B cell (primary cell): ENCODE results near the gene PRM1. TPM values are rescaled to one million over a fixed set of nuclear protein-coding genes. Genes with fewer than 3 reads are reported as not detected.

ENCODE experiments used
- ATAC-seq: fragments of 200-7000 bp; cut with Tn5 transposase; one replicate; pipeline ENCODE4 v1.10.0; 2021; ENCODE audit warnings: low read depth, mild to moderate bottlenecking, moderate number of reproducible peaks, moderate library complexity
- CTCF ChIA-PET: fragments of 350-600 bp; sonication (Branson Sonifier 250); formaldehyde crosslinking; loops from one replicate; lab custom pipeline; 2021; ENCODE audit warnings: antibody characterized with exemption, inconsistent platforms; lab: Charles Lee
- POLR2A ChIA-PET: fragments of 350-600 bp; sonication (Branson Sonifier 250); formaldehyde crosslinking; loops from one replicate; lab custom pipeline; 2021; ENCODE audit warnings: antibody characterized with exemption; lab: Charles Lee
- DNase-seq: peaks from one replicate; pipeline ENCODE4 v3.0.0; 2013
- H2AFZ ChIP-seq: 2 replicates; pipeline ENCODE4 v1.6.1; 2012; ENCODE audit warnings: mild to moderate bottlenecking, low read depth, low read length; ENCODE audit not compliant: insufficient read depth, poor library complexity, severe bottlenecking
- H3K27ac ChIP-seq, 2 donors: 1 replicate in 1 of 2; 2 replicates in 1 of 2; pipeline ENCODE4 v1.5.1; 2012 to 2013; ENCODE audit warnings: low read length in 2 of 2, mild to moderate bottlenecking in 2 of 2, moderate library complexity in 1 of 2
- H3K27me3 ChIP-seq, 4 experiments: fragments of 200-600 bp in 1 of 4; sonication (generic) in 1 of 4; replicated peaks in 1 of 4; 1 replicate in 2 of 4; 2 replicates in 2 of 4; pipeline versions ENCODE4 v1.6.1 to v1.7.0; 2013 to 2016; ENCODE audit warnings: low read length in 3 of 4, mild to moderate bottlenecking in 2 of 4, mixed read lengths in 1 of 4, moderate library complexity in 1 of 4; ENCODE audit not compliant: insufficient read depth in 4 of 4, control insufficient read depth in 3 of 4; ENCODE audit errors: control extremely low read depth in 1 of 4
- H3K36me3 ChIP-seq, 2 experiments: replicated peaks in 1 of 2; 1 replicate in 1 of 2; 2 replicates in 1 of 2; pipeline versions ENCODE4 v1.6.1 to v1.7.1; 2013; ENCODE audit warnings: low read length in 1 of 2; ENCODE audit not compliant: insufficient read depth in 2 of 2, control insufficient read depth in 1 of 2; ENCODE audit errors: control extremely low read depth in 1 of 2, extremely low read depth in 1 of 2
- H3K4me1 ChIP-seq, 2 donors: fragments of 200-600 bp in 1 of 2; sonication (generic) in 1 of 2; 1 replicate in 1 of 2; 2 replicates in 1 of 2; pipeline versions ENCODE4 v1.5.1 to v1.6.1; 2013 to 2017; ENCODE audit warnings: low read length in 2 of 2; ENCODE audit not compliant: control insufficient read depth in 2 of 2, insufficient read depth in 2 of 2
- H3K4me2 ChIP-seq: replicated peaks from 2 replicates; pipeline ENCODE3; 2012; ENCODE audit warnings: mild to moderate bottlenecking, low read depth, low read length; ENCODE audit not compliant: poor library complexity, severe bottlenecking
- H3K4me3 ChIP-seq, 5 experiments: fragments of 200-600 bp in 1 of 5; sonication (generic) in 1 of 5; 1 replicate in 3 of 5; 2 replicates in 2 of 5; pipeline versions ENCODE4 v1.5.1 to v1.7.0; 2011 to 2016; ENCODE audit warnings: low read length in 4 of 5, mild to moderate bottlenecking in 4 of 5, low read depth in 2 of 5, control low read depth in 1 of 5, moderate library complexity in 1 of 5; ENCODE audit not compliant: insufficient read depth in 1 of 5; ENCODE audit errors: control extremely low read depth in 1 of 5, extremely low read depth in 1 of 5
- H3K79me2 ChIP-seq: fragments of 200-600 bp; sonication (generic); one replicate; pipeline ENCODE4 v1.6.0; 2016; ENCODE audit warnings: low read length; ENCODE audit not compliant: control insufficient read depth, insufficient read depth
- H3K9ac ChIP-seq: fragments of 200-600 bp; sonication (generic); 2 replicates; pipeline ENCODE4 v1.6.1; 2017; ENCODE audit warnings: mild to moderate bottlenecking, low read length, moderate library complexity
- H3K9me3 ChIP-seq, 3 donors: one replicate each; pipeline versions ENCODE4 v1.6.1 to v1.7.1; 2013; ENCODE audit warnings: low read length in 2 of 3; ENCODE audit not compliant: control insufficient read depth in 2 of 3, insufficient read depth in 1 of 3; ENCODE audit errors: control extremely low read depth in 1 of 3
- H4K20me1 ChIP-seq: 2 replicates; pipeline ENCODE4 v1.6.0; 2012; ENCODE audit warnings: mild to moderate bottlenecking, low read length; ENCODE audit not compliant: insufficient read depth, control insufficient read depth, poor library complexity, severe bottlenecking
- H3K27ac Mint-ChIP-seq: one replicate; pipeline ENCODE4 v1.8.0; 2021; ENCODE audit warnings: mixed read lengths
- H3K27me3 Mint-ChIP-seq: one replicate; pipeline ENCODE4 v1.8.0; 2021; ENCODE audit warnings: mixed read lengths
- H3K4me1 Mint-ChIP-seq: one replicate; pipeline ENCODE4 v1.8.0; 2021; ENCODE audit warnings: mixed read lengths
- H3K4me3 Mint-ChIP-seq: one replicate; pipeline ENCODE4 v1.8.0; 2021; ENCODE audit warnings: mixed read lengths
- H3K9me3 Mint-ChIP-seq: one replicate; pipeline ENCODE4 v1.8.0; 2022; ENCODE audit warnings: mixed read lengths; ENCODE audit not compliant: insufficient read depth
- CTCF ChIP-seq: fragments of 200-600 bp; IDR thresholded peaks from one replicate; pipeline ENCODE4 v1.8.0; 2022; ENCODE audit warnings: antibody characterized with exemption, mild to moderate bottlenecking
- EZH2 ChIP-seq: IDR thresholded peaks from 2 replicates; pipeline ENCODE4 v1.6.1; 2012; ENCODE audit warnings: borderline replicate concordance, low read depth, mild to moderate bottlenecking, moderate library complexity, low read length; ENCODE audit not compliant: insufficient read depth, poor library complexity, severe bottlenecking
- WGBS: methylation state at CpG from one replicate; pipeline ENCODE4 v1.1.5; 2013; ENCODE audit warnings: missing lambda C conversion rate; ENCODE audit not compliant: insufficient coverage; 5-methylcytosine and 5-hydroxymethylcytosine counted together
- intact Hi-C: fragments of 100-400 bp; cut with micrococcal nuclease; formaldehyde crosslinking; loops from one replicate; pipeline ENCODE4 v1.10.0; 2022
- polyA plus RNA-seq: library from polyadenylated mRNA; depleted of rRNA; stranded (reverse); fragments of >200 nt; gene quantifications from 2 replicates; pipeline ENCODE4 v1.2.3, GENCODE V29; 2012
- total RNA-seq, 2 donors: library from RNA; stranded (reverse); fragments of 120-200 nt in 1 of 2; gene quantifications; 1 replicate in 1 of 2; 2 replicates in 1 of 2; pipeline versions ENCODE4 v1.2.3 to v1.2.4, GENCODE V29; 2013 to 2022

The PRM1 gene
- total and polyA plus RNA-seq, 2 donors (not counting 1 experiment from before 2014, with no cell fraction given): not detected

- Mint-ChIP-seq H3K4me3 (peak overlapping the region; percentile 99), H3K9me3 (no peaks in the 10 kb centered on the region), H3K27ac (peak overlapping the region; percentile 99), H3K27me3 (no peaks in the 10 kb centered on the region), H3K4me1 (peaks cover 53% of the 10 kb centered on the region)
- Histone ChIP-seq H4K20me1 (peaks cover 39% of the 10 kb centered on the region), H3K4me2 (peak overlapping the region; percentile 98), H3K4me1 (peaks cover 50 to 61% of the 10 kb centered on the region in 2 donors), H3K27me3 (no peaks in the 10 kb centered on the region), H3K4me3 (peak overlapping the region; percentile 65 to 90 (median 72)), H3K27ac (peak overlapping the region; percentile 86 to 90), H3K9ac (peak overlapping the region; percentile 91), H3K79me2 (peaks cover 20% of the 10 kb centered on the region), H3K9me3 (no peaks in the 10 kb centered on the region), H3K36me3 (peaks cover 2 to 15% of the 10 kb centered on the region in 2 experiments), H2AFZ (peak overlapping the region; percentile 97)
- under 1% methylated on average over 32 of the region's 32 CpGs for WGBS
- ChIA-PET POLR2A (interaction anchor here (0.5 to 5.8 kb wide), 22 partner anchors 17 to 558 kb away, joined by 3 to 89 read pairs (median 5); partner anchors contain the start of gene PRM3), CTCF (interaction anchor here (0.6 to 10.3 kb wide), 39 partner anchors 10 to 302 kb away, joined by 3 to 223 read pairs (median 5); partner anchors contain the start of genes PRM3 and TNP2)
- DNase-seq (no peak), ATAC-seq (no peak)
- intact Hi-C loops: loop anchor here (1.0 to 10.0 kb wide), 10 partner anchors 31 to 658 kb away; partner anchors contain the start of genes GSPT1 and NUBP1
- TF ChIP-seq EZH2 (no peak), CTCF (no peak)
Measured at GRCh38 chr16:11256661-11257130, 24.4 kb downstream of the PRM1 start.
